22Rv1 (cell line): ENCODE measurements around the gene STUM.

ENCODE experiments used
- CTCF ChIP-seq: fragments of 450-650 bp; IDR thresholded peaks from 2 replicates; pipeline ENCODE4 v1.5.1; 2017; ENCODE audit warnings: mild to moderate bottlenecking
- ZFX ChIP-seq: fragments of 450-650 bp; IDR thresholded peaks from 2 replicates; pipeline ENCODE4 v1.6.1; 2017; ENCODE audit warnings: antibody characterized with exemption, borderline replicate concordance

GRCh38 chr1:226578946-226579578, 30.5 kb downstream of the STUM start:
- no peak for TF ChIP-seq CTCF
- no peak for TF ChIP-seq ZFX
